K562 (cell line): ENCODE results near the gene MIER2. TPM values are rescaled to one million over a fixed set of nuclear protein-coding genes. Genes with fewer than 3 reads are reported as not detected.

Experiments
- ATF4 ChIP-seq: fragments of 450-650 bp; formaldehyde crosslinking; IDR thresholded peaks from 2 replicates; pipeline ENCODE4 v1.4.0; 2022; ENCODE audit warnings: mild to moderate bottlenecking, moderate library complexity
- ELF1 ChIP-seq: fragments of 200-800 bp; sonication (Bioruptor generic); IDR thresholded peaks from 2 replicates; pipeline ENCODE4 v1.6.1; 2016; ENCODE audit warnings: missing genetic modification characterization, missing compliant biosample characterization
- ETS2 ChIP-seq: IDR thresholded peaks from 2 replicates; pipeline ENCODE4 v1.6.1; 2016; ENCODE audit warnings: borderline replicate concordance, missing genetic modification characterization, mild to moderate bottlenecking, moderate library complexity, missing compliant biosample characterization; ENCODE audit not compliant: poor library complexity, severe bottlenecking
- GTF2F1 ChIP-seq: IDR thresholded peaks from 2 replicates; pipeline ENCODE4 v1.6.1; 2011; ENCODE audit warnings: low read depth, low read length, improper control_type of control experiment
- HMGN3 ChIP-seq: IDR thresholded peaks from 2 replicates; pipeline ENCODE4 v1.6.1; 2011; ENCODE audit warnings: borderline replicate concordance, low read depth, mild to moderate bottlenecking, mixed read lengths, low read length; ENCODE audit not compliant: insufficient read length; ENCODE audit errors: extremely low read depth
- JUN ChIP-seq, 2 experiments: sonication (generic) in 1 of 2; formaldehyde crosslinking in 1 of 2; IDR thresholded peaks; 2 replicates each; pipeline versions ENCODE4 v1.6.1 to v1.8.0; 2012 to 2022; ENCODE audit warnings: borderline replicate concordance in 2 of 2, mild to moderate bottlenecking in 2 of 2, improper control_type of control experiment in 1 of 2, low read depth in 1 of 2, low read length in 1 of 2, missing genetic modification reagents in 1 of 2
- JUNB ChIP-seq: fragments of 450-650 bp; formaldehyde crosslinking; conservative IDR thresholded peaks from 2 replicates; pipeline ENCODE4 v1.4.0; 2020; ENCODE audit warnings: mild to moderate bottlenecking
- L3MBTL2 ChIP-seq: fragments of 450-650 bp; IDR thresholded peaks from 2 replicates; pipeline ENCODE4 v1.6.1; 2016; ENCODE audit warnings: mild to moderate bottlenecking, moderate library complexity
- NFYB ChIP-seq: IDR thresholded peaks from 2 replicates; pipeline ENCODE4 v1.6.1; 2011; ENCODE audit warnings: mild to moderate bottlenecking, moderate library complexity; ENCODE audit not compliant: insufficient read length; ENCODE audit errors: extremely low read depth
- NKRF ChIP-seq: fragments of 450-650 bp; IDR thresholded peaks from 2 replicates; pipeline ENCODE4 v1.6.1; 2016; ENCODE audit warnings: borderline replicate concordance
- PHF8 ChIP-seq: fragments of 200-600 bp; sonication (generic); IDR thresholded peaks from 2 replicates; pipeline ENCODE4 v1.6.1; 2012; ENCODE audit warnings: mixed run types, mild to moderate bottlenecking, inconsistent platforms, low read length, moderate library complexity, borderline replicate concordance
- TAF1 ChIP-seq: IDR thresholded peaks from 2 replicates; pipeline ENCODE4 v1.6.1; 2011; ENCODE audit warnings: mild to moderate bottlenecking, low read length, moderate library complexity; ENCODE audit not compliant: insufficient read depth, control insufficient read depth, severe bottlenecking; ENCODE audit errors: extremely low read depth
- ZBTB33 ChIP-seq: sonication (generic); formaldehyde crosslinking; IDR thresholded peaks from 2 replicates; pipeline ENCODE4 v1.8.1; 2023; ENCODE audit warnings: mild to moderate bottlenecking, missing genetic modification reagents
- ZFP1 ChIP-seq: fragments of 450-650 bp; formaldehyde crosslinking; IDR thresholded peaks from 2 replicates; pipeline ENCODE4 v1.4.0; 2020; ENCODE audit warnings: mild to moderate bottlenecking, mixed read lengths
- ZNF12 ChIP-seq: sonication (generic); formaldehyde crosslinking; IDR thresholded peaks from 2 replicates; pipeline ENCODE4 v1.4.0; 2020; ENCODE audit warnings: mild to moderate bottlenecking, missing genetic modification reagents
- ZNF140 ChIP-seq: fragments of 250-450 bp; sonication (Bioruptor Pico); IDR thresholded peaks from 2 replicates; pipeline ENCODE4 v1.8.0; 2021; ENCODE audit warnings: moderate library complexity, mild to moderate bottlenecking, inconsistent platforms
- ZNF408 ChIP-seq: fragments of 250-450 bp; sonication (Bioruptor Pico); IDR thresholded peaks from 2 replicates; pipeline ENCODE4 v1.4.0; 2020; ENCODE audit warnings: low read depth, mild to moderate bottlenecking, moderate library complexity
- polyA plus RNA-seq, 8 experiments: library from polyadenylated mRNA; depleted of rRNA in 4 of 8; stranded (reverse) in 5 of 8; unstranded in 3 of 8; fragments of >200 nt; fragmentation: Nextera tagmentation in 2 of 8; fragmentation: Illumina TruSeq in 1 of 8; extraction: Ambion mirVana in 2 of 8; extraction: Trizol in 1 of 8; gene quantifications; 2 replicates each; pipeline versions ENCODE4 v1.2.1 to v1.2.3, GENCODE V29; 2011 to 2014; ENCODE audit warnings: inconsistent platforms in 1 of 8, missing spikeins in 1 of 8
- total RNA-seq, 7 experiments: library from RNA; depleted of rRNA in 6 of 7; stranded (reverse); fragments of >200 nt in 6 of 7; fragmentation: Illumina TruSeq in 2 of 7; extraction: Trizol in 2 of 7; gene quantifications; 2 replicates each; pipeline versions ENCODE4 v1.2.1 to v1.2.3, GENCODE V29; 2011 to 2021; ENCODE audit warnings: low replicate concordance in 1 of 7

MIER2 gene
- total and polyA plus RNA-seq, 9 of the 15 experiments (the other 6 are each of a cell fraction or from before 2014, with no cell fraction given): 0.46 to 34.7 (median 15.6) TPM

- TF ChIP-seq PHF8 (peak; percentile 74; the same call in 1 of the 2 replicates), NKRF (no peak), ZNF12 (peak; percentile 21; the same call in 1 of the 2 replicates), HMGN3 (no peak), NFYB (peak; percentile 23), ETS2 (no peak), ZBTB33 (CRISPR knock-in tag) (peak; percentile 59; the same call in 1 of the 2 replicates), ZNF408 (CRISPR knock-in tag) (no peak), L3MBTL2 (peak; percentile 96), TAF1 (peak; percentile 81), GTF2F1 (no peak), ATF4 (CRISPR knock-in tag) (no peak), ZFP1 (no peak), ELF1 (no peak), JUNB (CRISPR knock-in tag) (no peak), ZNF140 (CRISPR knock-in tag) (no peak), JUN (IDR thresholded peaks at IDR 0.05; ENCODE audit: borderline replicate concordance, low read depth, low read length) (no peak), JUN (CRISPR knock-in tag; IDR thresholded peaks at IDR 0.05; ENCODE audit: borderline replicate concordance) (no peak)
Measured at GRCh38 chr19:344625-345319, at the start of gene MIER2 (continued).
